Measurements from ENCODE around the gene TSPAN11. TPM values are rescaled to one million over a fixed set of nuclear protein-coding genes. Genes with fewer than 3 reads are reported as not detected.

The TSPAN11 gene
- total RNA-seq, 1 donor from 2014 or later, result 12.4 TPM

- no peak for DNase-seq (ENCODE audit: low read depth)
Observed at GRCh38 chr12:30977124-30977523, 50.6 kb downstream of the TSPAN11 start.

GRCh38 chr12:30977537-30978349, 51.2 kb downstream of the TSPAN11 start:
- FAIRE-seq, result no peak
- no peak overlapping the region for H3K27ac Mint-ChIP-seq (ENCODE audit: unreplicated experiment)
- no peaks in the 10 kb centered on the region for H3K36me3 ChIP-seq (ENCODE audit: insufficient read depth, low read length)
- H3K27ac ChIP-seq (ENCODE audit: low read depth, low read length), result no peak overlapping the region
- peaks cover 1% of the 10 kb centered on the region for H3K4me1 Mint-ChIP-seq (ENCODE audit: low read depth, unreplicated experiment)
- H3K27me3 Mint-ChIP-seq (ENCODE audit: low read depth, unreplicated experiment), result peaks cover 59% of the 10 kb centered on the region
- H3K4me2 ChIP-seq (ENCODE audit: low read length), result no peak overlapping the region
- no peaks in the 10 kb centered on the region for H3K9me3 ChIP-seq (ENCODE audit: insufficient read depth, low read depth, low read length)
- TF ChIP-seq EZH2 (IDR thresholded peaks at IDR 0.05; ENCODE audit: insufficient read depth, low read length), result no peak
- no peak for TF ChIP-seq CTCF (IDR thresholded peaks at IDR 0.05; ENCODE audit: insufficient read depth, low read depth, low read length)
- peaks cover 3% of the 10 kb centered on the region for H3K27me3 ChIP-seq (ENCODE audit: insufficient read depth, low read length)
- no peaks in the 10 kb centered on the region for H3K4me1 ChIP-seq (ENCODE audit: insufficient read depth, low read length)
- DNase-seq (ENCODE audit: low read depth), result no peak
- no peak overlapping the region for H3K4me3 Mint-ChIP-seq (ENCODE audit: unreplicated experiment)
- no peaks in the 10 kb centered on the region for H3K9me3 Mint-ChIP-seq (ENCODE audit: unreplicated experiment)
- no peak overlapping the region for H3K4me3 ChIP-seq (ENCODE audit: insufficient read depth, low read depth, low read length)
- no peaks in the 10 kb centered on the region for H3K36me3 Mint-ChIP-seq (ENCODE audit: low read depth, unreplicated experiment)
- no peak overlapping the region for H2AFZ ChIP-seq (ENCODE audit: low read depth, low read length)
- H4K20me1 ChIP-seq (ENCODE audit: insufficient read depth, low read length), result no peaks in the 10 kb centered on the region
- no peaks in the 10 kb centered on the region for H3K79me2 ChIP-seq (ENCODE audit: insufficient read depth, low read length)
- H3K9ac ChIP-seq (ENCODE audit: low read length), result no peak overlapping the region

More at GRCh38 chr12:30977124-30977523, 50.6 kb downstream of the TSPAN11 start:
- Histone ChIP-seq H2AFZ (ENCODE audit: low read depth, low read length) (no peak overlapping the region), H3K9ac (ENCODE audit: low read length) (no peak overlapping the region), H4K20me1 (ENCODE audit: insufficient read depth, low read length) (no peaks in the 10 kb centered on the region), H3K27ac (ENCODE audit: low read depth, low read length) (no peak overlapping the region), H3K79me2 (ENCODE audit: insufficient read depth, low read length) (no peaks in the 10 kb centered on the region), H3K27me3 (ENCODE audit: insufficient read depth, low read length) (peaks cover 3% of the 10 kb centered on the region), H3K4me3 (ENCODE audit: insufficient read depth, low read depth, low read length) (no peak overlapping the region), H3K4me2 (ENCODE audit: low read length) (no peak overlapping the region), H3K4me1 (ENCODE audit: insufficient read depth, low read length) (no peaks in the 10 kb centered on the region), H3K9me3 (ENCODE audit: insufficient read depth, low read depth, low read length) (no peaks in the 10 kb centered on the region), H3K36me3 (ENCODE audit: insufficient read depth, low read length) (no peaks in the 10 kb centered on the region)
- peaks cover 63% of the 10 kb centered on the region for H3K27me3 Mint-ChIP-seq (ENCODE audit: low read depth, unreplicated experiment)
- peaks cover 1% of the 10 kb centered on the region for H3K4me1 Mint-ChIP-seq (ENCODE audit: low read depth, unreplicated experiment)
- TF ChIP-seq CTCF (IDR thresholded peaks at IDR 0.05; ENCODE audit: insufficient read depth, low read depth, low read length) (no peak), EZH2 (IDR thresholded peaks at IDR 0.05; ENCODE audit: insufficient read depth, low read length) (no peak)
- H3K27ac Mint-ChIP-seq (ENCODE audit: unreplicated experiment), result no peak overlapping the region
- FAIRE-seq, result no peak
- no peaks in the 10 kb centered on the region for H3K36me3 Mint-ChIP-seq (ENCODE audit: low read depth, unreplicated experiment)
- H3K4me3 Mint-ChIP-seq (ENCODE audit: unreplicated experiment), result no peak overlapping the region
- no peaks in the 10 kb centered on the region for H3K9me3 Mint-ChIP-seq (ENCODE audit: unreplicated experiment)

GRCh38 chr12:30978639-30979038, 52.1 kb downstream of the TSPAN11 start:
- no peaks in the 10 kb centered on the region for H3K9me3 ChIP-seq (ENCODE audit: insufficient read depth, low read depth, low read length)
- DNase-seq (ENCODE audit: low read depth), result no peak
- Mint-ChIP-seq H3K4me1 (ENCODE audit: low read depth, unreplicated experiment) (peaks cover 1% of the 10 kb centered on the region), H3K9me3 (ENCODE audit: unreplicated experiment) (no peaks in the 10 kb centered on the region), H3K36me3 (ENCODE audit: low read depth, unreplicated experiment) (no peaks in the 10 kb centered on the region), H3K27ac (ENCODE audit: unreplicated experiment) (no peak overlapping the region), H3K27me3 (ENCODE audit: low read depth, unreplicated experiment) (peaks cover 58% of the 10 kb centered on the region), H3K4me3 (ENCODE audit: unreplicated experiment) (no peak overlapping the region)
- H4K20me1 ChIP-seq (ENCODE audit: insufficient read depth, low read length), result no peaks in the 10 kb centered on the region
- no peak overlapping the region for H3K27ac ChIP-seq (ENCODE audit: low read depth, low read length)
- no peak for FAIRE-seq
- no peaks in the 10 kb centered on the region for H3K79me2 ChIP-seq (ENCODE audit: insufficient read depth, low read length)
- H2AFZ ChIP-seq (ENCODE audit: low read depth, low read length), result no peak overlapping the region
- no peak overlapping the region for H3K4me2 ChIP-seq (ENCODE audit: low read length)
- H3K9ac ChIP-seq (ENCODE audit: low read length), result no peak overlapping the region
- H3K36me3 ChIP-seq (ENCODE audit: insufficient read depth, low read length), result no peaks in the 10 kb centered on the region
- no peak overlapping the region for H3K4me3 ChIP-seq (ENCODE audit: insufficient read depth, low read depth, low read length)
- no peaks in the 10 kb centered on the region for H3K4me1 ChIP-seq (ENCODE audit: insufficient read depth, low read length)
- TF ChIP-seq CTCF (IDR thresholded peaks at IDR 0.05; ENCODE audit: insufficient read depth, low read depth, low read length), result no peak
- no peak for TF ChIP-seq EZH2 (IDR thresholded peaks at IDR 0.05; ENCODE audit: insufficient read depth, low read length)
- H3K27me3 ChIP-seq (ENCODE audit: insufficient read depth, low read length), result peaks cover 3% of the 10 kb centered on the region

Data from astrocyte (in vitro differentiated cells and primary cell).